ENCODE measurements around the gene DUSP7.

DUSP7 gene, protein sequence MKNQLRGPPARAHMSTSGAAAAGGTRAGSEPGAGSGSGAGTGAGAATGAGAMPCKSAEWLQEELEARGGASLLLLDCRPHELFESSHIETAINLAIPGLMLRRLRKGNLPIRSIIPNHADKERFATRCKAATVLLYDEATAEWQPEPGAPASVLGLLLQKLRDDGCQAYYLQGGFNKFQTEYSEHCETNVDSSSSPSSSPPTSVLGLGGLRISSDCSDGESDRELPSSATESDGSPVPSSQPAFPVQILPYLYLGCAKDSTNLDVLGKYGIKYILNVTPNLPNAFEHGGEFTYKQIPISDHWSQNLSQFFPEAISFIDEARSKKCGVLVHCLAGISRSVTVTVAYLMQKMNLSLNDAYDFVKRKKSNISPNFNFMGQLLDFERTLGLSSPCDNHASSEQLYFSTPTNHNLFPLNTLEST

GRCh38 chr3:52056521-52056967 lies at the start of gene DUSP7:
Gene DUSP7, minus strand, starts transcription at chr3:52056571. Its CDS starts 205 bp downstream, at chr3:52056366.
- Histone ChIP-seq H3K4me1 (ENCODE audit: low read depth, poor library complexity, severe bottlenecking) (peaks cover 7% of the 10 kb centered on the region), H3K27me3 (ENCODE audit: insufficient read depth, low read depth) (no peaks in the 10 kb centered on the region), H3K4me3 (IDR thresholded peaks at IDR 0.05; ENCODE audit: insufficient read depth, low read depth, low read length) (peak within 1 kb of the TSS; percentile 83), H3K9ac (peak within 1 kb of the TSS; percentile 69; the same call in 1 of the 2 replicates), H2AFZ (ENCODE audit: low read depth) (peak within 1 kb of the TSS; percentile 79), H3K27ac (peak within 1 kb of the TSS; percentile 43; the same call in 1 of the 2 replicates), H3K36me3 (ENCODE audit: insufficient read depth) (no peaks in the 10 kb centered on the region), H3K4me2 (peak within 1 kb of the TSS; percentile 67), H4K20me1 (ENCODE audit: insufficient read depth) (no peaks in the 10 kb centered on the region), H3K79me2 (ENCODE audit: insufficient read depth, low read depth) (no peaks in the 10 kb centered on the region)
- TF ChIP-seq, protein P1, sequence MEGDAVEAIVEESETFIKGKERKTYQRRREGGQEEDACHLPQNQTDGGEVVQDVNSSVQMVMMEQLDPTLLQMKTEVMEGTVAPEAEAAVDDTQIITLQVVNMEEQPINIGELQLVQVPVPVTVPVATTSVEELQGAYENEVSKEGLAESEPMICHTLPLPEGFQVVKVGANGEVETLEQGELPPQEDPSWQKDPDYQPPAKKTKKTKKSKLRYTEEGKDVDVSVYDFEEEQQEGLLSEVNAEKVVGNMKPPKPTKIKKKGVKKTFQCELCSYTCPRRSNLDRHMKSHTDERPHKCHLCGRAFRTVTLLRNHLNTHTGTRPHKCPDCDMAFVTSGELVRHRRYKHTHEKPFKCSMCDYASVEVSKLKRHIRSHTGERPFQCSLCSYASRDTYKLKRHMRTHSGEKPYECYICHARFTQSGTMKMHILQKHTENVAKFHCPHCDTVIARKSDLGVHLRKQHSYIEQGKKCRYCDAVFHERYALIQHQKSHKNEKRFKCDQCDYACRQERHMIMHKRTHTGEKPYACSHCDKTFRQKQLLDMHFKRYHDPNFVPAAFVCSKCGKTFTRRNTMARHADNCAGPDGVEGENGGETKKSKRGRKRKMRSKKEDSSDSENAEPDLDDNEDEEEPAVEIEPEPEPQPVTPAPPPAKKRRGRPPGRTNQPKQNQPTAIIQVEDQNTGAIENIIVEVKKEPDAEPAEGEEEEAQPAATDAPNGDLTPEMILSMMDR (conservative IDR thresholded peaks at IDR 0.05; ENCODE audit: low read depth, low read length): no peak

DNA sequence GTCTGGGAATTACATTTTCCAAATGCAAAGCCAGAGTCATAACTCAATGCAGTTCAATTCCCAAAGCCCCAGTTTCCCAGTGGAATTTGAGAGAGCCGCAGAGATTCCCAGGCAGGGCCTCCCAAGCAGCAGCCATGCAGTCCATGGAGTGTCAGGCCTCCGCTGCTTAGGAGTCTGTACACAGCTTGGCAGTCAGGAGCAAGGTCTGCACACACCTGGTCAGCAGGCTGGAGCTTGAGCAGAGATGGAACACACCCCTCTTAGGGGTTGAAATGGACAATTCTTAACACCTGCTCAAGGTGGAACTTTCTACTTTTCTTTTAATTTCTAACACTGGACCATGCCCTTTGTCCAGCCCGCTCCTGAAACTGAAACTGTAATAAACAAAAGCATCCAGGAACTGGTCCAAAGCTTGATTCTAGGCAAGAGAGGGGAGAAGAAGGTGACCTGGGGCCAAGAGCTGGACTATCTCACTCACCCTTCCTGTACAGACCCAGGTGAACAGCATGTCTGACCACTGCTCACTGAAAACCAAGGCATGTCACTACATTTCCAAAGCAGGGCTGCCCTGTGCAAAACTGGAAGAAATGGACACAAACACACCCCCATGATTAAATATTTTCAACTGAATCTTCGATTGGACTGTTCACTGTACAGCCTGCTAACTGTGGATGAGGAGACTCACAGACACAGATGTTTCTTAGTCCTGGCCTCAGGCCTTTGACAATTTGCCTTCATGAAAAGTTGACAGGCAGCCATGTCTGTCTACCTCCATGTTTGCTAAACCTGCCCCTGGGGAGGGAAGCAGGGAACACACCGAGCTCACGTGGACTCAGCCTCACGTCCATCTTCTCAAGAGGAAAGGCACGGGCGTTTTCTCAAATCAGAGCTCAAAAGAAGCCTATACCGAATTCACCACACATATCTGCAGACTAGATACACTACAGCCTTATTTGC lies 48.6 kb upstream of the DUSP7 start:
- Histone ChIP-seq H3K4me3 (IDR thresholded peaks at IDR 0.05; ENCODE audit: insufficient read depth, low read depth, low read length) (no peak overlapping the region), H3K27me3 (ENCODE audit: insufficient read depth, low read depth) (no peaks in the 10 kb centered on the region), H3K9ac (no peak overlapping the region), H3K79me2 (ENCODE audit: insufficient read depth, low read depth) (no peaks in the 10 kb centered on the region), H2AFZ (ENCODE audit: low read depth) (no peak overlapping the region), H4K20me1 (ENCODE audit: insufficient read depth) (no peaks in the 10 kb centered on the region), H3K27ac (no peak overlapping the region), H3K4me1 (ENCODE audit: low read depth, poor library complexity, severe bottlenecking) (no peaks in the 10 kb centered on the region), H3K4me2 (no peak overlapping the region), H3K36me3 (ENCODE audit: insufficient read depth) (no peaks in the 10 kb centered on the region)
- TF ChIP-seq, protein P1 (conservative IDR thresholded peaks at IDR 0.05; ENCODE audit: low read depth, low read length): no peak

DNA sequence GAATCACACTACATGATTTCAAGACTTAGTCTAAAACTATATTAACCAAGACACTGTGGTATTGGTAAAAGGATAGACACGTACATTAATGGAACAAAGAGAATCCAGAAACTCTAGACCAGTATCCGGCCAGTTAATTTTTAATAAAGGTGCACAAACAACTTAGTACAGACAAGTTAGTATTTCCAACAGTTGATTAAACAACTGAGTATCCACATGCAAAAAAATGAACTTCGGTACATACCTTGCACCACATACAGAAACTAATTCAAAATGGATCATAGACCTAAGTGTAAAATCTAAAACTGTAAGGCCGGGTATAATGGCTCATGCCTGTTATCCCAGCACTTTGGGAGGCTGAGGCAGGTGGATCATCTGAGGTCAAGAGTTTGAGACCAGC lies 46.6 kb upstream of the DUSP7 start:
- H3K4me3 ChIP-seq (IDR thresholded peaks at IDR 0.05; ENCODE audit: insufficient read depth, low read depth, low read length): no peak overlapping the region
- no peak overlapping the region for H3K4me2 ChIP-seq
- H3K36me3 ChIP-seq (ENCODE audit: insufficient read depth): no peaks in the 10 kb centered on the region
- H2AFZ ChIP-seq (ENCODE audit: low read depth): no peak overlapping the region
- no peaks in the 10 kb centered on the region for H3K27me3 ChIP-seq (ENCODE audit: insufficient read depth, low read depth)
- H3K9ac ChIP-seq: no peak overlapping the region
- no peak overlapping the region for H3K27ac ChIP-seq
- H4K20me1 ChIP-seq (ENCODE audit: insufficient read depth): no peaks in the 10 kb centered on the region
- TF ChIP-seq, protein P1 (conservative IDR thresholded peaks at IDR 0.05; ENCODE audit: low read depth, low read length): no peak
- no peaks in the 10 kb centered on the region for H3K4me1 ChIP-seq (ENCODE audit: low read depth, poor library complexity, severe bottlenecking)
- no peaks in the 10 kb centered on the region for H3K79me2 ChIP-seq (ENCODE audit: insufficient read depth, low read depth)

GRCh38 chr3:52099001-52099401 lies 42.6 kb upstream of the DUSP7 start:
- Histone ChIP-seq H3K27me3 (ENCODE audit: insufficient read depth, low read depth) (no peaks in the 10 kb centered on the region), H3K79me2 (ENCODE audit: insufficient read depth, low read depth) (no peaks in the 10 kb centered on the region), H3K4me3 (IDR thresholded peaks at IDR 0.05; ENCODE audit: insufficient read depth, low read depth, low read length) (no peak overlapping the region), H3K27ac (no peak overlapping the region), H3K36me3 (ENCODE audit: insufficient read depth) (no peaks in the 10 kb centered on the region), H3K4me1 (ENCODE audit: low read depth, poor library complexity, severe bottlenecking) (no peaks in the 10 kb centered on the region), H3K4me2 (no peak overlapping the region), H2AFZ (ENCODE audit: low read depth) (no peak overlapping the region), H3K9ac (no peak overlapping the region), H4K20me1 (ENCODE audit: insufficient read depth) (no peaks in the 10 kb centered on the region)
- TF ChIP-seq, protein P1 (conservative IDR thresholded peaks at IDR 0.05; ENCODE audit: low read depth, low read length): no peak
